GM21515 (cell line): Measurements from ENCODE around the gene STXBP4.

ENCODE experiments used
- ATAC-seq: cut with Tn5 transposase; IDR thresholded peaks from one replicate; pipeline ENCODE4 v1.9.1; 2021; ENCODE audit not compliant: unreplicated experiment

The STXBP4 gene

DNA sequence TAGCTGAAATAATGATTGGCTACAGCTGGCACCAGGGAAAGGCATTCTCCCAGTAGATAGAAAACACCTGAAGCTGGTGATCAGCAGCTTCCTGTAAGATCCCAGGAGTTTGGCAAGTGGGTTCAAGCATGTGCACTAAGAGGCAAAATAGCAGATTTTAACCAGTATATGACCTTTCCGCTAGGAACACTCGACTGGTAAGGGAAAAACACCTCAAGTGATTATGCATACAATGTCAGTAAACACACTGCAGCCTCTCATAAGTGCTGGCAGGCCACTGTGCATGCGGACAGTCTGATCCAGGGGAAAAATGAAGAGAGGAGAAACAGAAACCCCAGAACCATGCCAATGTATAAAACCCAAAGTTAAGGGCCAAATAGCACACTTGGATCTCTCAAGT lies 247.1 kb downstream of the STXBP4 start:
- ATAC-seq = no peak

GRCh38 chr17:55216888-55217287 lies 248.3 kb downstream of the STXBP4 start:
- no peak for ATAC-seq

DNA sequence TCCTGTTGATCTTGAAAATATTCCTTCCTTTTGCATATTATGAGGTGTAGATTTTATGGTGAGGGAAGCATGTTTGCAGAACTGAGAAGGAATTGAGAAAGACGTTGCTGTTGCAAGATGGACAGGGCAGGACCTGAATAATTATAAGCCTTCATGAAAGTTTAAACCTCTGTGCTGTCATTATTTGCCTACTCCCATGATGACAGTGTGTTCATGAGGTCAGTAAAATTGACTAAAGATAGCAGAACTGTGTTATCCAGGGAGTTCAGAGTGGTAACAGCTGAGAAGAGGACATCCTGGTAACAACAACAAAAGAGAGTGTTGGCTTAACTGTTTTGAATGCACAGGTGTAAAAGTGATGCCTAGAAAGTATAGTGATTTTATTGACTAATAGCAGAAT lies 250.9 kb downstream of the STXBP4 start:
- no peak for ATAC-seq

GRCh38 chr17:55219934-55220333 lies 251.4 kb downstream of the STXBP4 start:
- ATAC-seq = no peak
